Glomerular visceral epithelial cell (primary cell): Measurements from ENCODE around the gene EMX1.
A peak's percentile ranks its signal among the peaks of the same experiment; 100 is the strongest.

Experiments used
- DNase-seq: peaks from one replicate; pipeline ENCODE4 v3.0.0-alpha.2; 2016; ENCODE audit errors: extremely low spot score

Gene EMX1

GRCh38 chr2:72924353-72925240 lies 7.3 kb downstream of the EMX1 start:
- DNase-seq, result no peak

GRCh38 chr2:72925328-72925943 lies 8.1 kb downstream of the EMX1 start:
- DNase-seq, result no peak

- no peak for DNase-seq
Measured at GRCh38 chr2:72926368-72926767, 9.0 kb downstream of the EMX1 start.

- DNase-seq, result no peak
Measured at GRCh38 chr2:72926811-72927465, 9.6 kb downstream of the EMX1 start.

- DNase-seq, result no peak
Measured at GRCh38 chr2:72927619-72928550, 10.6 kb downstream of the EMX1 start.

- no peak for DNase-seq
Measured at GRCh38 chr2:72929010-72929409, 11.7 kb downstream of the EMX1 start.

GRCh38 chr2:72931280-72931910 lies 14.1 kb downstream of the EMX1 start:
- DNase-seq, result peak; percentile 74

- DNase-seq, result peak; percentile 71
Measured at GRCh38 chr2:72932045-72932740, 14.9 kb downstream of the EMX1 start.

GRCh38 chr2:72932805-72933204 lies 15.5 kb downstream of the EMX1 start:
- no peak for DNase-seq

GRCh38 chr2:72933207-72933606 lies 15.9 kb downstream of the EMX1 start:
- no peak for DNase-seq

- DNase-seq, result no peak
Measured at GRCh38 chr2:72933646-72934151, 16.4 kb downstream of the EMX1 start.

GRCh38 chr2:72934683-72935610 lies 17.6 kb downstream of the EMX1 start:
- peak; percentile 18 for DNase-seq

GRCh38 chr2:72935611-72935957 lies 18.3 kb downstream of the EMX1 start:
- no peak for DNase-seq

GRCh38 chr2:72936660-72937355 lies 19.5 kb downstream of the EMX1 start:
- no peak for DNase-seq

- DNase-seq, result no peak
Measured at GRCh38 chr2:72937356-72937669, 20.0 kb downstream of the EMX1 start.

GRCh38 chr2:72938455-72938854 lies 21.1 kb downstream of the EMX1 start:
- DNase-seq, result no peak

- DNase-seq, result no peak
Measured at GRCh38 chr2:72940361-72940760, 23.0 kb downstream of the EMX1 start.

GRCh38 chr2:72940786-72941185 lies 23.5 kb downstream of the EMX1 start:
- DNase-seq, result peak; percentile 67

- no peak for DNase-seq
Measured at GRCh38 chr2:72942293-72942692, 25.0 kb downstream of the EMX1 start.
